ENCODE measurements around the gene MMRN2. TPM values are rescaled to one million over a fixed set of nuclear protein-coding genes. Genes with fewer than 3 reads are reported as not detected.
A peak's percentile ranks its signal among the peaks of the same experiment; 100 is the strongest.

MMRN2 gene
- total and polyA plus RNA-seq, 2 experiments from 2014 or later, result 1.2 to 4.5 TPM

DNA sequence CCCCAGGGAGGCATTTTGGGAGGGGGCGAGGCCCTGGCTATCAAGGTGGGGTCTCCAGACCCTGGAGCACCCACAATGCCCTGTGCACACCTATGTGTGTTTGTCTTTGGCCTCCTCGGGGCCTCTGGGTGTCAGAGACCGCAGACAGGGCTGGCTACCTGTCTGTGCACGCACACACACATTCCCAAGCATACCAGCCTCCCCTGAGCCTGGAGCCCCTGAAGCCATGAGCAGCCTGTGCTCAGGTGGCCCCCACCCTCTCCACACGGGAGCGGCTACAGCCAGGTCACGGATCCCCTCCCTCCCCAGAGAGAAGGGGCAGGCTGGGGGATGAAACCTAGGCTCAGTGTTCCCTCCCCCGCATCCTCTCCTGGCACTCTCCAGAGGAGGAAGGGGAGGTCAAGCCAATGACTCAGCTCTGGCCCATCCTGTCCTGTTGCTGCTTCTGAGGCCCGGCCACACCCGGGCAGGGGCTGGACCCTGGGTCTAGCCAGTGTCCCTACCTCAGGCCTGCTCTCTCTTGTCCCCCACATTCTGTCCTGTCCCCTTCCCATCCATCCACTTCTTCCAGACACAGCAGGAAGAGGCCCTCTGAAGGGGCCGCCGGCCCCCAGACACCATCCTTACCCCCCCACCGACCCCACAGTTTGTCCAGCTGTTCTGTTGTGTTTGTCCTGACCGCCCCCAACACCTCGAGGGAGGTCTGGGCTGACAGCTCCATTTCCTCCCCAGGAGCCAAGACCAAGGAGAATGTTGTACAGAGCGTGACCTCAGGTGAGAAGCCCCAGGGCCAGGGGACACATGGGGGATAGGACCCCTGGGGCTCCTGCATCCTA is 1.7 kb upstream of the MMRN2 start:
- Histone ChIP-seq H4K20me1 (ENCODE audit: insufficient read depth) (no peaks in the 10 kb centered on the region), H3K27ac (no peak overlapping the region), H3K79me2 (ENCODE audit: insufficient read depth) (no peaks in the 10 kb centered on the region), H3K36me3 (ENCODE audit: low read depth) (no peaks in the 10 kb centered on the region), H3K4me1 (ENCODE audit: insufficient read depth) (peaks cover 17% of the 10 kb centered on the region), H2AFZ (peak overlapping the region; percentile 25; the same call in 1 of the 2 replicates), H3K9me3 (ENCODE audit: low read depth) (no peaks in the 10 kb centered on the region), H3K9ac (peak overlapping the region; percentile 15; the same call in 1 of the 2 replicates), H3F3A (ENCODE audit: insufficient read depth) (no peaks in the 10 kb centered on the region), H3K9me2 (ENCODE audit: insufficient read depth) (no peaks in the 10 kb centered on the region), H3K4me3 (no peak overlapping the region), H3K27me3 (replicated peaks; ENCODE audit: insufficient read depth) (no peaks in the 10 kb centered on the region), H3K4me2 (ENCODE audit: unreplicated experiment) (peak overlapping the region; percentile 42)
- WGBS, 2 experiments (ENCODE audit: low coverage in 1 of 2, low lambda C conversion rate in 2 of 2, missing lambda C conversion rate in 2 of 2), result 66 to 73% methylated on average over 14 to 15 of the region's 16 CpGs
- in situ Hi-C loops (cut with MboI), result no loop called here
- TF ChIP-seq EZH2 (IDR thresholded peaks at IDR 0.05; ENCODE audit: insufficient read depth, poor library complexity, severe bottlenecking), result no peak
- no peak for TF ChIP-seq EZH2phosphoT487 (IDR thresholded peaks at IDR 0.05; ENCODE audit: insufficient read depth, low read depth)
- peak; percentile 49 for DNase-seq

GRCh38 chr10:86958116-86958900 is 893 bp upstream of the MMRN2 start, which contains the start of gene SNCG:
SNCG (plus strand) TSS chr10:86958599; CDS start chr10:86958698, 99 bp downstream.
- Histone ChIP-seq H3K9me2 (ENCODE audit: insufficient read depth) (no peaks in the 10 kb centered on the region), H3K4me2 (ENCODE audit: unreplicated experiment) (peak within 1 kb of the TSS; percentile 42), H3K4me1 (ENCODE audit: insufficient read depth) (peaks cover 22% of the 10 kb centered on the region), H3K9ac (peak within 1 kb of the TSS; percentile 15; the same call in 1 of the 2 replicates), H2AFZ (peak within 1 kb of the TSS; percentile 25; the same call in 1 of the 2 replicates), H3K27me3 (replicated peaks; ENCODE audit: insufficient read depth) (no peaks in the 10 kb centered on the region), H3K36me3 (ENCODE audit: low read depth) (no peaks in the 10 kb centered on the region), H3F3A (ENCODE audit: insufficient read depth) (no peaks in the 10 kb centered on the region), H3K79me2 (ENCODE audit: insufficient read depth) (no peaks in the 10 kb centered on the region), H3K27ac (no peak within 1 kb of the TSS), H4K20me1 (ENCODE audit: insufficient read depth) (no peaks in the 10 kb centered on the region), H3K9me3 (ENCODE audit: low read depth) (no peaks in the 10 kb centered on the region), H3K4me3 (no peak within 1 kb of the TSS)
- peak; percentile 40 for DNase-seq
- TF ChIP-seq EZH2phosphoT487 (IDR thresholded peaks at IDR 0.05; ENCODE audit: insufficient read depth, low read depth) (no peak), EZH2 (IDR thresholded peaks at IDR 0.05; ENCODE audit: insufficient read depth, poor library complexity, severe bottlenecking) (no peak)
- 41 to 45% methylated on average over 21 of the region's 22 CpGs for WGBS, 2 experiments (ENCODE audit: low coverage in 1 of 2, low lambda C conversion rate in 2 of 2, missing lambda C conversion rate in 2 of 2)
- in situ Hi-C loops (cut with MboI), result no loop called here

GRCh38 chr10:86956848-86957448 is 467 bp downstream of the MMRN2 start:
- no peaks in the 10 kb centered on the region for H3K9me3 ChIP-seq (ENCODE audit: low read depth)
- H3K36me3 ChIP-seq (ENCODE audit: low read depth), result no peaks in the 10 kb centered on the region
- H3K4me3 ChIP-seq, result no peak overlapping the region
- no peak overlapping the region for H2AFZ ChIP-seq
- no peaks in the 10 kb centered on the region for H4K20me1 ChIP-seq (ENCODE audit: insufficient read depth)
- WGBS, 2 experiments (ENCODE audit: low coverage in 1 of 2, low lambda C conversion rate in 2 of 2, missing lambda C conversion rate in 2 of 2), result 68 to 79% methylated on average over 6 to 7 of the region's 7 CpGs
- H3K4me2 ChIP-seq (ENCODE audit: unreplicated experiment), result no peak overlapping the region
- H3F3A ChIP-seq (ENCODE audit: insufficient read depth), result no peaks in the 10 kb centered on the region
- DNase-seq, result no peak
- no peak overlapping the region for H3K27ac ChIP-seq
- H3K9ac ChIP-seq, result no peak overlapping the region
- H3K79me2 ChIP-seq (ENCODE audit: insufficient read depth), result no peaks in the 10 kb centered on the region
- peaks cover 22% of the 10 kb centered on the region for H3K4me1 ChIP-seq (ENCODE audit: insufficient read depth)
- in situ Hi-C loops (cut with MboI), result no loop called here
- H3K9me2 ChIP-seq (ENCODE audit: insufficient read depth), result no peaks in the 10 kb centered on the region
- H3K27me3 ChIP-seq (replicated peaks; ENCODE audit: insufficient read depth), result no peaks in the 10 kb centered on the region
- TF ChIP-seq EZH2 (IDR thresholded peaks at IDR 0.05; ENCODE audit: insufficient read depth, poor library complexity, severe bottlenecking), result no peak
- TF ChIP-seq EZH2phosphoT487 (IDR thresholded peaks at IDR 0.05; ENCODE audit: insufficient read depth, low read depth), result no peak

DNA sequence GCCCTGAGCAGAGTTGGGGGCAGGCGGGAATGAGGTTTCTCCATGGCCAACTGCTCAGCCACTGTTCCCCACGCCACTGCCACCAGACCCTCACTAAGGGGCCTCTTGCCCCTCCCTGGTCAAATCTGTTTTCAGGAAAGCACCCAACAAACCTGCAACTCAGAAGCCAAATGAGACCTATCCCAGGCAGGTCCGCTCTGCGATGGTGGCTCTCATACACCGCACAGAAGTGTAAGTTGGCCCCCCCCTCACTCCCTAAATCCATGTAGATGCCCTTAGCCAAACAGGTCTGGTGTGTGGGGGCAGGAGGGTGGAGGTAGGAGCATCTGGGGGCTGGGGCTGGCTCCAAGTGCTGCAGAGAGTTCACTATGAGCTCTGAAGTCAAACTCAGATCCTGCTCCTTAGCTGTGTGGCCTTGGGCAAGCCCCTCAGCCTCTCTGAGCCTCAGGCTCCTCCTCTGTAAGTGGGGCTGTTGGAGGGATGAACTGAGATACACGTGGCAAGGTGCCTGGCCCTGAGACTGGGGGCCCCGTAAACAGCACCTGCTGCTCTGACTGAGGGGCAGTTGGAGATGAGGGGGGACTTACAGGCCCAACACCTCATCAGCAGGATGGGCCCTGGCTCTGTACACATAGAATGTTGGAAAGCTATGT is 1.1 kb downstream of the MMRN2 start:
- peaks cover 22% of the 10 kb centered on the region for H3K4me1 ChIP-seq (ENCODE audit: insufficient read depth)
- no peak overlapping the region for H3K27ac ChIP-seq

More for the DNA sequence above, 1.1 kb downstream of the MMRN2 start:
- DNase-seq, result no peak
- no peak overlapping the region for H3K4me3 ChIP-seq
- no peaks in the 10 kb centered on the region for H3K36me3 ChIP-seq (ENCODE audit: low read depth)
- H3K9ac ChIP-seq, result no peak overlapping the region
- no peaks in the 10 kb centered on the region for H4K20me1 ChIP-seq (ENCODE audit: insufficient read depth)
- no peak for TF ChIP-seq EZH2phosphoT487 (IDR thresholded peaks at IDR 0.05; ENCODE audit: insufficient read depth, low read depth)
- no peak for TF ChIP-seq EZH2 (IDR thresholded peaks at IDR 0.05; ENCODE audit: insufficient read depth, poor library complexity, severe bottlenecking)
- no peaks in the 10 kb centered on the region for H3F3A ChIP-seq (ENCODE audit: insufficient read depth)
- no peak overlapping the region for H2AFZ ChIP-seq
- no peaks in the 10 kb centered on the region for H3K9me2 ChIP-seq (ENCODE audit: insufficient read depth)
- no peak overlapping the region for H3K4me2 ChIP-seq (ENCODE audit: unreplicated experiment)
- H3K9me3 ChIP-seq (ENCODE audit: low read depth), result no peaks in the 10 kb centered on the region
- no peaks in the 10 kb centered on the region for H3K27me3 ChIP-seq (replicated peaks; ENCODE audit: insufficient read depth)
- in situ Hi-C loops (cut with MboI), result no loop called here
- WGBS, 2 experiments (ENCODE audit: low coverage in 1 of 2, low lambda C conversion rate in 2 of 2, missing lambda C conversion rate in 2 of 2), result 81 to 86% methylated on average over 7 of the region's 7 CpGs
- H3K79me2 ChIP-seq (ENCODE audit: insufficient read depth), result no peaks in the 10 kb centered on the region

Measured in GM23248 (cell line).